GM19099 (cell line): ENCODE data around the gene DMBT1.

Experiments
- POLR2A ChIP-seq: IDR thresholded peaks from 3 replicates; pipeline ENCODE4 v1.6.1; 2011; ENCODE audit warnings: low read depth; ENCODE audit not compliant: insufficient read length; ENCODE audit errors: extremely low read depth

The DMBT1 gene

DNA sequence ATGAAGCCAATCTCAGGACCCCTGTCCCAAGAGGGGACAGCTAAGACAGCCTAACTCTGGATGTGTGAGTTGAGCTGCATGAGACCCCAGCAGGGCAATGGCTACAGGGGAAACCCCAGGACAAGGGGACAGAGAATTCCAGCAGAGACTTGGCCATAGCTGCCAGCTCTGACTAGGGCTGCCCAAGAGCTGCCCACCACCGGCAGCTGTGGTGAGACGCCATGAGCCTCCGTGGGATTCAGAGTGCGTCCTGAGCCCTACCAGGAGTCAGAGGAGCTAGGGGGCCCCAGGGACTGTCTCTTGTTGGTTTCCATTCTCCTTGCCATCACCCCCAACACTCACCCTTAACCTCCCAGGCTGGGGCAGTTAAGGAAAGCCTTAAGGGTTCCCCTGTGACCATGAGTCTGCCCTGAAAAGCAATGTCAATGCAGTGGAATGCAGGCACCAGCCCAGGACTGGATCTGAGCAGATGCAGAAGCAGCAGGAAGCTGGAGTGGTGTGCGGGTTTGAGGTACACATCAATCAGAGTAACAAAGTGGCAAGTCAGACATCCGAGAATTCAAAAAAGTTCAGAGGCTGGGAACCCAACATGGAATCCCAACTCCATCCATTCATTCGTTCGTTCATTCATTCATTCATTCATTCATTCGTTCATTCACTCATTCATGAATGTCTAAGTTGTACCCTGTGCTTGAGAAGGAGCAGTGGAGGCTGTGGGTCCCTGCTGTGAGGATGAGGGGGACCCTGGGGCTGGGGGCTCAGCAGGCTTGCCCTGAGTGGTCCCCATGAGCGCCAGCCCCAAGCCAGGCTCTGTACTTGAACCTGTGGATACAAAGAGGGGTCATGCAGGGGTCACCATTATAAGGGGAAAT, 86.2 kb downstream of the DMBT1 start:
- no peak for TF ChIP-seq POLR2A

DNA sequence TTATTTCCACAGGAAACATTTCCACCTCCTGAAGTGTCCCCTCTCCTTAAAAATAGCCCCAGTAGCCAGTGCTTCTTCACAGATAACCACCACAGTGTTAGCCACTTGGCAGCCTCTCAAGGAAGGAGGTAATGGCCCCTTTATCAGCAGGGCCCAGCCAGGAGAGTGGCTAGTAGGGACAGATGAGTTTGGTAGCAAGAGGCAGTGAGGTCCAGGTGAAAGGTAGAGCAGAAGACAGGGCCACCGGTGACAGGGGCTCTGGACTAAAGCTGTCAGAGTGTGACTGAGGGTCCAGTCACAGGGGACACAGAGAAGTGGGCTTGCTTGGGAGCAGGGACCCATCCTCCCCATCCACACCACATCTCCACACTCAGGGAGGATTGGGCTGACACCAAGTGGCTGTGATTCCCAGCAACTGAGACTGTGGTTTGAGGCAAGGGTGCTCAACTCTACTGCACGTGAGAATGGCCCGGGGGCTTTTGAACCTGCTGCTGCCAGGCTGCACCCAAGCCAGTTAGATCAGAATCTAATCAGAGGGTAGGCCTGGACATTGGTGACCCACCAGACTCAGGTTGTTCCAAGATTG, 86.9 kb downstream of the DMBT1 start:
- no peak for TF ChIP-seq POLR2A

DNA sequence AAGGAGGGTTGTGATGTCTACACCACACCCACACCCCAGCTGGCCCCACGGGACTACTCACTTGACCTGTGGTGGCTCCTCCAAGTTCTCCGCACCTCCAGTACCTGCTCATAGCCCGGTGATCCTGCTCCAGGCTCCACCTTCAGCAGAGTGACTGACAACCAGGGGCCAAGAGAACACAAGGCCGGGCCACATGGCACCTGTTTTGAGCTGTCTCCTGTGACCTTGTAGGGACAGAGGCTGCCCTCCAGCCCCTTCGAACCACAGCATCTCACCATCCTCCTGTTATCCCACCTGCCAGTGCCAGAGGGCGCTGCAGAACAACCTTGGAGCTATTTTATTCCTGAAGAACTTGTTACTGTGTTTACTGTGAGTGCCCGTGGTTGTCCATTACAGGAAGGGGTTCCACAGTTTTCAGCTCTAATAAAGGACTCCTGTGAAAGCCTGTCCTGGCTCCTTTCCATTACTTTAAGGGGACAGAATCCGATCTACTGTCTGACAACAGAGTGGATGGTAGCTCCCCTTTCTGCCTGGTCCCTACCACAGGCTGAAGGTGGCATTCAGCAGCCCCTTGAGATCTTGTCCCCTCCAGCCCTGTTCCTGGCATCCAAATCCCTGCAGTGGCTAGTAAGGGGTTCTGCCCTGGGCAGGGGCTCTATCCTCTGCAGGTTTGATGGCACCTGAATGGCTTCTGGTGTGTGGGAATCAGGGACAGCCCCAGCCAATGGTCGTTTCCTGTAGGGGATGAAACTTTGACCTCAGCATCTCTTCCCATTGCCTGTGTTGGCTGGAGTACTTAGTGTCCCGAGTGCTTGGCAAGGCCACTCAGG, 88.3 kb downstream of the DMBT1 start:
- TF ChIP-seq POLR2A, result no peak

DNA sequence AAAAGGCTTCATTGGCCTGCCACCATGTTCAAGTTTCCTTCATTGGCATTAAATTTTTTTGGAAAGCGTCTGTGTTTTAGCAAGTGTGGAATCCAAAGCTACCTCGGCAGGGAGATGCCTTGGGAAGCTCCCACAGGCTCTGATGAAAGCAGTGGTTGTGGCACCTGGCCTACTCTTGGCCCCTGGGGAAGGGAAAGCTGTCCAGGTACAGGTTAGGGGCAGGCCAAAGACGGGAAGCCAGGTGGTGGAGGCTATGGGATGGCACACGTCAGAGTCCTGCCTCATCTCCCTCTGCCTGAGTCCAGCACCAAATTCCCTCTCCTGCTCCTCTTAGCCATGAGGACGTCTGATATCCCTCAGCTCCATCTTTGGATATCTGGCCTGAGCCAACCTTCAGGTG, 89.3 kb downstream of the DMBT1 start:
- TF ChIP-seq POLR2A, result no peak

DNA sequence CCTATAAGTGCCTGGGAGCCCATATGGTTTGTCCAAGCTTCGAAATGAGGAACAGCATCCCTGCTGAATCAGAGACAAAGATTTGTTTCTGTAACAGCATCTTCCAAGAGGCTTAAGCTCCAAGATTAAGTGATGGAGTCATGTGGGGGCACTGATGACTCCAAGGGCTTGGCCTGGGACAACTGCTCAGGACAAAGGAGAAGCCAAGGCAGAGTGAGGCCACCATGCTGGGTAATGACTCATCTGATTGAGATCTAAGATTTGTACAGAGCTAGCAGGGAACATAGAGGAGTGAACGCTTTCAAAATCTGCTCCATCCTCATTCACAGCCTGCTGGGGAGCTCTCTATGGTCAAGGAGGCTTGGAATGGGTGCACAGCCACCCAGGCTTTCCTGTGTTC, 89.8 kb downstream of the DMBT1 start:
- TF ChIP-seq POLR2A, result no peak

DNA sequence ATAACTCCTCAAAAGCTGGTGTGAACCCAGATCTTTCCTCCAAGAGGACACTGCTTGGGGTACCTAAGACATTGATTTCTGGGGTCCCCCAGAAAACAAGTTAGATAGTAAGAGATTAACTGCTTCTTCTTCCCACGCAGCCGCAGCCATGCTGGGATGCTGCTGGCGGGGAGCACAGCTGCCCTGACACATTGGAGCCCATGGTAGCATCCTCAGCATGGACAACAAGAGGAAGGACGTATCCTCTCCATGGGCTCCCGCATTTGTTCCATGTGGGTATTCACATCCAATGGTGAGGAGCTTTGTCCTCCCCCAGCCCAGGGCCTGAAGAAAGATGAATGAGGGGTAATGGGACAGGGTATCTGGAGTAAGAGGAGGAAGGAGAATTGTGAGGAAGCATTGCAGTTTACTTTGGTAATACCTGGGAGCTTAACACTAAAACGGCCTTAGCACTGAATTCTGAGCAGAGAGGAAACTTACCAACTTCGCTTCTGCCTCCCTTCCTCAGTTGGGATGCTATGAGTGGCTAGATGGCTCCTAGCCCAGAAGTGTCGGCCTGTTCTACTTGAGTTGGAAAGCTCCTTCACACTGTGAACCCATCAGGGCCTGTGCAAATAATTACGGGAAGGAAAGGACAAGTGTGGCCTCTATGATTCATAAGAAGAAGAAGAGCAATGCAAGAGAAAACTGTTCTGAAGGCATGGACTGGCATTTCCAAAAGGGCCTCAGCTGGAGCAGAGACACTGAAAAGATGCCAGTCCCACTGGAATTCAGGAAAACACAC, 95.2 kb downstream of the DMBT1 start:
- TF ChIP-seq POLR2A, result no peak

DNA sequence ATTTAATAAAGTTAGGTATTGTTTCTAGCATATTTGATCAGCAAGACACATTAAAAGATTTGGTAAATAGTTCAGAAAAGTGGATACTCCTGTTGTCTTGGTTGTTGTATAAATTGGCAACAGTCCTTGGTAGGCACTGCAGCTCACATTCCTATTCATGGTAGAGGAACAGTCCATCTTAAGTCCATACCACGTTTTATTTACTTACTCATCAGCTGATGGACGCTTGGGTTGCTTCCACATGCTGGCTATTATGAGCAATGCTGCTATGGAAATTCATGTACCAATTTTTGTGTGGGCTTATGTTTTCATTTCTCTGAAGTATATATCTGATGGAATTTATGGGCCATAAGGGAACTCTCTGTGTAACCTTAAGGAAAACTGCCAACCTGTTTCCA, 95.8 kb downstream of the DMBT1 start:
- no peak for TF ChIP-seq POLR2A

DNA sequence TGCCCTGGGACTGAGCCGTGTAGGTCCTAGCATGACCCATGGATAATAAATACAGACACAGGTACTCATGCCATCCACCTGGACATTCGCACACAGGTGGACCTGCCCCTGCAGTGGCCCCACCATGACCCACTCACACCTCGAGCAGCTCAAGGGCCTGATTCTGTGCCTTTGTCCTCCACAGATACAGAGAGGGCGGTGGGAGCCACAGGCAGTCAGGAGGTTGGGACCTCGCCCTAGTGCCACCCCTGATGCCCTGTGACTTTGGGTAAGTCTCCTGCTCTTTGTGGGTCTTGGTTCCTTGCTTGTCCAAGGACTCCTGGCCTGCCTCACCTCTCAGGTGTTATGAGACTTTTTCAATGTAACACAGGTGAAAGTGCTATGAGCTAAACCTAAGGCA, 96.2 kb downstream of the DMBT1 start:
- no peak for TF ChIP-seq POLR2A

DNA sequence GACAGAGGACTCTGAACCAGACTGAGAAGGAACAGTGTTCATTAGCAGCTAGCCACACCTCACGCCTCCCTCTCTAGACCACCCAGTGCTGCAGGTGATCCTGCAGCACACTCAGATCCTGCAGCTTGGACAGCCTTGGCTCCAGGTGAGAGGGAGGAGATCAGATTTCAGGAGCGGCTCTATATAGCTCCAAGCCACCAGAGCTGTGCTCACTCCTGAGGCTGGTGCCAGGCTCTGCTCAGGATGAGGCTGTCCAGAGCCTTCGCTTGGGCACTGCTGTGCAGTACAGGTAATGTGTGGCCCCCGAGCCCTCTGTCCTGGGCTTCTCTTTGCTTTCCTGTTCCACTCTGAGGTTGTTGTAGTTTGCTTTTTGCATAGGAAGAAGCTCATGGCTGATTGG, 96.7 kb downstream of the DMBT1 start:
- TF ChIP-seq POLR2A, result no peak

DNA sequence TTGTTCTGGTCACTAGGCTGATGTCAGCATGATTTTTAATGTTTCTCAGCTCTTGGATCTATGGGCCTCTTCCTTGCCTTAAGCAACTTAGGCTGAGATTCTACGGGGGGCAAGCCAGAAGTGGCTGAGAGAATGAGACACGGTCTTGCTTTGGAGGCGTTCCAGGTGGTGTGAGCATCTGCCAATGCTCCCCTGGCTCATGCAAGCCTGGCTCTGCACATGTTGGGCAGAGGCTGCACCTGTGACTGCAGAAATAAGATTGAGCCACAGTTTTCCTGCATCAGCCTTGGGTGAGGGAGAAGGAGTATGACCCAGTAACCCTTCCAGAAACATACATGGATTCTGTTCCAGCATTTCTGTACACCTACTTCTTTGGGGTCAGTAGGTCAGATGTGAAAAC, 97.2 kb downstream of the DMBT1 start:
- TF ChIP-seq POLR2A, result no peak

DNA sequence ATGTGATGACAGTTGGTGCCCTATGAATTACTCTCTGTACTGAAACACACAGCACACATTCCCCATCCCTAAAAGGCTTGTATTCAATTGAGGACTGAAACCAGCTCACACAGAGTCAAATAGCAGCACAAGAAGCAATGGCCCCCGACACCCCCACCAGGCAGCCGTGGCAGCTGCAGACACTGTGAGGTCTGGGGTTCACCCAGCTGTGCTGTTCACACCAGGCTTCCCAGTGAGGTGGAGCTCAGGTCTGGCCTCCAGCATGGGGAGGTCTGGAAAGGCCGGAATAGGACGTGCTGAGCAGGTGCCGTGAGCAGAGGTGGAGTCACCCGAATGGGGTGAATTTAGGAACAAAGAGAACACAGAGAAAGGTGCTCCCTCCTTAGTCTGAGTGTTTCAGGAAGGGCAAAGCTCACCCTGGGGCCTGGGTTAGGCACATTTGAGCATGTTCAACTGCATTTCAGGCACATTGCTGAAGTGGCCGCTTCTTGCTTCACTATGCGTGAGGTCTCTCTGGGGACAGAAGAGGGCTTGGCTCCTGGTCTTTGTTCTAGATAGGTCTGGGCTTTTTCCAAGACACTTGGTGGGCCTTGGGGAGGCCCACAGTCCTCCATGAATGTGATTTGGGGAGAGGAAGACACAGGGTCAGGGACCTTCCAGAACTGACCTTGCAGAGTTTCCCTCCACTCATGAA, 97.9 kb downstream of the DMBT1 start:
- no peak for TF ChIP-seq POLR2A

DNA sequence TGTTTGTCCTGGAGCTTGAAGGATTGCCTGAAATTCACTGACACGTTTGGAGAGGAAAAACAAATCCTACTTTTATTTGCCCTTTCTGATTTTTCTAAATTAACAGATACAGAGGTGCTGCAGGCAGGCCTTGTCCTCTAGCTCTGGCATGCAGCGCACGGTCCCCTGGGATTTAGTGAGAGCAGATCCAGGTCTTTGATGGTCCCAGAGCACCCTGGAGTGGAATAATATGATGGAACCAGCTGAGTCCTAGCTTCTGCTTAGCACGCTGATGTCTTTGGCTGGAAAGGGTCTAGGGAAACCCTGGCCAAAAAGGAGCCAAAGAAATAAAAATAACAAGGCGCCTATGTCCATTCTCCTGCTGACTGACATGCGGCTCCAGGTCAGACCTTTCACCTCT, 98.6 kb downstream of the DMBT1 start:
- no peak for TF ChIP-seq POLR2A

DNA sequence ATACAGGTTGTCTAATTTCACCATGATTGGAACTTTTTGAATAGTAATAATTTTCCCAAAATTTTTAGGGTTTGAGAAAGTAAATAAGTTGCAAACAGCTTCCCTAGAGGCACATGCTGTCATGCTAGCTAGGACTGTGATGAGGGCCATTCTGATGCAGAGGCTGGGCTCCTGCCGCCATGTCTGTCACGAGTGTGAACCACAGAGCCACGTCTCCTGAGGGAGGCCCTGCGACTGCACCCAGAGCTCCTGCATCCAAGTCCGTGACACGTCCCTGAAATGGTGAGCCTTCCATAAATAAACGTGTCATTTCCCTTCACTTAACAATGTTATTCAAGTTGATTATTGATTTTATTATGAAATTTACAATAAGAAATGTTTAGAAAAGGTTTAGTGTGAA, 99.1 kb downstream of the DMBT1 start:
- TF ChIP-seq POLR2A, result no peak

DNA sequence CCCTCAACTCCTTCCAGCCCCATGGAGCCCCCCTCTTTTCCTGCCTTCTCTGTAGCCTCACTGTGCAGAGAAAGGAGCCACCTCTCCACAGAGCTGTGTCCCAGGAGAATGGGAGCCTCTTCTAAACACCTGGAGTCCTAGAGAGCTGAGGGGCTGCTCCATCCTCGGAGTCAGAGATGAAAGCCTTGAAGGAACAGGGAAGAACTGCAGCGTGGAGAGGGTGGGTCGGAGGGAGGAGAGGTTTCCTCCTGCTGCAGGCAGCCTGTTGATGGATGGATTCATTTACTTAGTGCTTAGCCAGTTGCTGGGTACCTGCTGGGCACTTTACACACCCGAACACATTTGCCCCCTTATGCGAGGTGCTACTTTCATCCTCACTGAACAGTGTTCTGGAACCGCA, 100.1 kb downstream of the DMBT1 start:
- no peak for TF ChIP-seq POLR2A
